A549 treated with Hydrocortisone at 1 μM for 4 hours (cell line): ENCODE measurements around the gene SMS. TPM values are rescaled to one million over a fixed set of nuclear protein-coding genes. Genes with fewer than 3 reads are reported as not detected.

Experiments
- total RNA-seq: library from RNA; stranded (reverse); fragments of 200-300 nt; extraction: Qiagen RNA extraction; gene quantifications from 5 replicates; pipeline ENCODE4 v1.2.3, GENCODE V29; 2022

SMS gene
- 185 to 230 TPM (median 190 TPM) in 5 replicates for total RNA-seq

DNA sequence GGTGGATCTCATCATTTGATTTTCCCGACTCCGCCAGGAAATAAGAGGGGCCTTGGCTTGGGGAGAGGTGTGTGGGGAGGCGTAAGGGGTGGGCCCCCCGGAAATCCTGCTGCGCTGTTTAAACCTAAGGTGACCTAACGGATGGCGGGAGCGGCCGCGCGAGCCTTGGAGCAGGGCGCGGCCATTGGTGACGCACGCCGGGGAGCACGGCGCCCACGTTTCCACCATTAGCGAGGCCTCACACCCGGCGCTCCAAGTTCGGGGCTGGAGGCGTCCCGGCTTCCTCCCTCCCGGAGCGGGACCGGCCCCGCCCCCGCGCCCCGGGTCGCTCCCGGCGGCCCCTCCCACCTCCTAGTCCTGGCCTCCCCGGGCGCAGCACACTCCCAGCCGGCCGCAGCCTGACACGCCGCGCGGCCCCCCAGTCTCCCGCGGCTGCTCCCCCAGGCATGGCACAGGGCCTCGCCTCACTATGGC, at the start of gene SMS:
SMS (plus strand) TSS at position 354 of the 474 bp plus-strand sequence; CDS start at position 470, 116 bp downstream.

DNA sequence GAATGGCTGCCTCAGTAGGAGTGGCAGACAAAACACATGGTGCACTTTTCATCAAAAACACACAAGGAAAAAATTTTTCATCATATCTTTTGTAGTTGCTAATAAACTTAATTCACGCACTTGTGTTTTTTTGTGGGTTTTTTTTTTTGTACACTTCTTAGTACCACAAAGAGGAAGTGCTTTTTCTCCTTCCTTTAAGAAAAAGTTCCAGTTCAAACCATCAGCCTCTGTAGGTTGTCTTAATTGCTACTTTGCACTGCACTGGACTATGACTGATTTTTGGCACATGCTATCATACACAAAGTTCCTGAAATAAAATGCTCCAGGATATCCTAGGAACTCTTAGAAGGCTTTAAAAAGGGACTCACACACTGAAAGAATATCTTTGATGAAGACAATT, 91.6 kb downstream of the SMS start, which contains the start of gene PHEX:
PHEX (plus strand) TSS at position 242 of the 400 bp plus-strand sequence. CDS start 681 bp downstream, outside the sequence.

Other genes starting within 250 kb of the SMS start
- gene SMPX, start 182.6 kb upstream of the SMS start, total RNA-seq = 0.09 TPM in 1 of 5 replicates, not detected in the others
- gene MBTPS2, start 101.1 kb upstream of the SMS start, total RNA-seq = 19.5 to 29.2 TPM (median 24.1 TPM) in 5 replicates
- 1.9 to 2.8 TPM (median 2.2 TPM) in 5 replicates for gene YY2, start 84.7 kb upstream of the SMS start, total RNA-seq
- gene PHEX, start 91.6 kb downstream of the SMS start, total RNA-seq = 0.31 to 0.42 TPM (median 0.35 TPM) in 5 replicates